Fibroblast of lung (primary cell): ENCODE data around the gene AKR1C2. TPM values are rescaled to one million over a fixed set of nuclear protein-coding genes. Genes with fewer than 3 reads are reported as not detected.
"Not testable (repeated sequence)": the region's sequence is repeated elsewhere in the genome, so short reads cannot be mapped to it uniquely, and the experiment has no call there.

Experiments
- DNase-seq, 2 donors: peaks; one replicate each; pipeline versions ENCODE4 v3.0.0 to v3.0.0-alpha.2; 2010; ENCODE audit warnings: low read depth in 2 of 2
- H2AFZ ChIP-seq: 2 replicates; pipeline ENCODE4 v1.5.1; 2012; ENCODE audit warnings: low read length, control low read depth, inconsistent platforms
- H3K27ac ChIP-seq: 2 replicates; pipeline ENCODE4 v1.5.1; 2011; ENCODE audit warnings: low read length, control low read depth; ENCODE audit not compliant: insufficient read depth
- H3K27me3 ChIP-seq: 2 replicates; pipeline ENCODE4 v1.5.1; 2011; ENCODE audit warnings: mild to moderate bottlenecking, low read length; ENCODE audit not compliant: control insufficient read depth, insufficient read depth
- H3K36me3 ChIP-seq: 2 replicates; pipeline ENCODE4 v1.5.1; 2011; ENCODE audit warnings: low read length; ENCODE audit not compliant: control insufficient read depth, insufficient read depth
- H3K4me1 ChIP-seq: 2 replicates; pipeline ENCODE4 v1.5.1; 2011; ENCODE audit warnings: low read length; ENCODE audit not compliant: control insufficient read depth, insufficient read depth; ENCODE audit errors: extremely low read depth
- H3K4me2 ChIP-seq: 2 replicates; pipeline ENCODE4 v1.5.1; 2011; ENCODE audit warnings: low read length, control low read depth; ENCODE audit not compliant: insufficient read depth; ENCODE audit errors: extremely low read depth
- H3K4me3 ChIP-seq, 4 experiments: fragments of 200-600 bp in 1 of 4; sonication (generic) in 1 of 4; replicated peaks in 1 of 4; 2 replicates each; pipeline ENCODE4 v1.5.1; 2011 to 2016; ENCODE audit warnings: low read length in 4 of 4, low read depth in 3 of 4, mild to moderate bottlenecking in 3 of 4, control low read depth in 2 of 4, inconsistent platforms in 1 of 4, mixed read lengths in 1 of 4; ENCODE audit not compliant: insufficient read depth in 1 of 4; ENCODE audit errors: control extremely low read depth in 1 of 4
- H3K79me2 ChIP-seq: 2 replicates; pipeline ENCODE4 v1.5.1; 2012; ENCODE audit warnings: mild to moderate bottlenecking, low read length, inconsistent platforms; ENCODE audit not compliant: control insufficient read depth, insufficient read depth
- H3K9ac ChIP-seq: 2 replicates; pipeline ENCODE4 v1.5.1; 2011; ENCODE audit warnings: mild to moderate bottlenecking, low read length, control low read depth; ENCODE audit not compliant: insufficient read depth
- H3K9me3 ChIP-seq: 2 replicates; pipeline ENCODE4 v1.5.1; 2012; ENCODE audit warnings: low read depth, low read length; ENCODE audit not compliant: control insufficient read depth, insufficient read depth
- H4K20me1 ChIP-seq: 2 replicates; pipeline ENCODE4 v1.5.1; 2011; ENCODE audit warnings: low read length; ENCODE audit not compliant: control insufficient read depth, insufficient read depth; ENCODE audit errors: extremely low read depth
- polyA plus RNA-seq, 2 donors: library from polyadenylated mRNA; depleted of rRNA in 1 of 2; stranded (reverse) in 1 of 2; unstranded in 1 of 2; fragments of >200 nt; gene quantifications; 2 replicates each; pipeline ENCODE4 v1.2.1, GENCODE V29; 2011 to 2012; ENCODE audit warnings: missing spikeins in 1 of 2
- total RNA-seq: library from RNA; depleted of rRNA; stranded (reverse); fragments of >200 nt; gene quantifications from 2 replicates; pipeline ENCODE4 v1.2.1, GENCODE V29; 2014

AKR1C2 gene
- total and polyA plus RNA-seq, 2 donors (not counting 1 experiment from before 2014, with no cell fraction given), result 10.6 to 14.6 TPM

DNA sequence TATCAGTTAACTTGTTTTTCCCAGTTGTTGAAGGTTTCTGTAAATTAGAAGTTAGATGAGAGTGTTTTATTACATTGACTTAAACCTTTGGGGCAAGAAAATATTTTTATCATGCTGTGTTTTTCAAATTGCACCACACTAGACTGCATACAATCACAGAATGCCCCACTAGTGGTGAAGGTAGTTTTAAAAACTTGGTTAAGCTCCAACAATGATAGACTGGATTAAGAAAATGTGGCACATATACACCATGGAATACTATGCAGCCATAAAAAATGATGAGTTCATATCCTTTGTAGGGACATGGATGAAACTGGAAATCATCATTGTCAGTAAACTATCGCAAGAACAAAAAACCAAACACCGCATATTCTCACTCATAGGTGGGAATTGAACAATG lies 33.3 kb downstream of the AKR1C2 start:
- not testable (repeated sequence) for H4K20me1 ChIP-seq, H3K4me3 ChIP-seq, H2AFZ ChIP-seq, H3K9me3 ChIP-seq, H3K9ac ChIP-seq, H3K27me3 ChIP-seq, H3K79me2 ChIP-seq, H3K4me1 ChIP-seq, H3K27ac ChIP-seq, DNase-seq, H3K36me3 ChIP-seq, H3K4me2 ChIP-seq

DNA sequence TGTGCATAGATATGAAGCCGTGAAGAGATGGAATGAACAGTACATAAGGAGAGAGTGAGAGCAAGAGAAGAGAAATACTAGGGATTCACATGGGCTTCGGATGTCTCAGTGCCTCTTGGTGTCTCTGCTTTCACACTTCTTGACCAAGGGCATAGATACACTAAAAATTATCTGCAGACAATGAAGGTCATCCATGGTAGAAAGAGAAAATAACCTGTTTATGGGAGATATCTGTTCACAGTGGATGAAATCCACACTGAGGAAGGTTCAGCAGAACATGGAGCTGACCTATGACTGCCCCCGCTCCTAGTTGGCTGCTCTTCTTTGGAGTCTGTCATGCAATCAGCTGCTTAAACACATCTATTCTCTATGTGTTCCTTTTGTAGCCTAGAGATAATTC lies 34.4 kb downstream of the AKR1C2 start:
- not testable (repeated sequence) for DNase-seq, H2AFZ ChIP-seq, H3K4me2 ChIP-seq, H3K9ac ChIP-seq, H3K4me1 ChIP-seq, H3K27me3 ChIP-seq, H3K27ac ChIP-seq, H4K20me1 ChIP-seq, H3K36me3 ChIP-seq, H3K4me3 ChIP-seq, H3K79me2 ChIP-seq, H3K9me3 ChIP-seq

DNA sequence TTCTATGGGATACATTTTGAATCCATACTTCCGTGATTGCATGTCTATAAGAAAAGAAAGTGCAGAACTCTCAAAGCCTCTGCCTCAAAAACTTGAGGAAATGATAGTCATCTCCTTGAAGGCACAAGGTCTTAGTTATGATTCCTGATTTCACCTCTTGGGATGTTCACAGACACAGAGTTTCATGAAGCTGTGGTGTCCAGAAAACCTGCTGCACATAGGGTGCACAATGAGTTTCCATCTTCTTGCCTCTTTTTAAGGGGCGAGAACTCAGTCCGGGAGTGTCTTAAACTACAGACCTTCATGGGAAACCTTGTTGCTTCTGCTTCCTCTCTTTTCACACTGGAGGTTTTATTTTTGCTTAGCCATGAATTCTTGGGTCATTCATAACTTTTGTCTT lies 36.5 kb downstream of the AKR1C2 start:
- not testable (repeated sequence) for H3K4me2 ChIP-seq, H3K9me3 ChIP-seq, H2AFZ ChIP-seq, H3K4me1 ChIP-seq, DNase-seq, H4K20me1 ChIP-seq, H3K79me2 ChIP-seq, H3K27ac ChIP-seq, H3K36me3 ChIP-seq, H3K9ac ChIP-seq, H3K4me3 ChIP-seq, H3K27me3 ChIP-seq

DNA sequence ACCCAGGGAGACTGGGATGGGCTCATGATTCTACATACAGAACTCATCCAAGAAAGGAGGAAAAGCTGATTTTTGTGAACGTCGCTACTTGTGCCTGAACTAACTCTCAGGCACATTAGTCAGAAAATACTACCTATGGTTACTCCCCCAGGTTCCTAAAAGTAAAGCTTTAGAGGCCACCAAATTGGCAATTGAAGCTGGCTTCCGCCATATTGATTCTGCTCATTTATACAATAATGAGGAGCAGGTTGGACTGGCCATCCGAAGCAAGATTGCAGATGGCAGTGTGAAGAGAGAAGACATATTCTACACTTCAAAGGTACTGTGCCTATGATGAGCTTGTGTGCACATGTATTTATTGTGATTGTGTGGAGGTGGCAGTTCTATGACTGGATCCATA lies 37.9 kb downstream of the AKR1C2 start:
- DNase-seq, H3K36me3 ChIP-seq, H3K9ac ChIP-seq, H3K79me2 ChIP-seq, H3K9me3 ChIP-seq, H3K27ac ChIP-seq, H4K20me1 ChIP-seq, H3K4me1 ChIP-seq, H3K27me3 ChIP-seq, H3K4me2 ChIP-seq, H2AFZ ChIP-seq: not testable (repeated sequence)
- peak overlapping the region in 1 of 4 experiments; percentile 59 for H3K4me3 ChIP-seq

DNA sequence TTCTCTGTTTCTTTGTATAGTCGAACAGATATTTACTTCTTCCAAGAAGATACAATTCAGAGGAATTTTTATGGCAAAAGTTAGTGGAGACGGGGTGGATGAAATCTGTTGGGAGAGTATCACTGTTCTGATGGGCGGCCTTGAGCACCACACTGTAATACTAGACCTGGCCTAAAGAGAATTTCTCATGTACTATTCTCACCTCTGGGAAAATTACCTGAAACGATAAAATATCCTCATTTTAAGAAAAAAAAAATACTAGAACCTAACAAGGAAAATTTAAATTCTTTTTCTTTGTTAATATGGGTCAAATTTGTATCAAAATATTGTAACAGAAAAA lies 39.9 kb downstream of the AKR1C2 start:
- H3K27me3 ChIP-seq, H3K36me3 ChIP-seq, H3K27ac ChIP-seq, H4K20me1 ChIP-seq, H3K9me3 ChIP-seq, H3K4me1 ChIP-seq, H3K9ac ChIP-seq, H3K79me2 ChIP-seq, H2AFZ ChIP-seq, DNase-seq: not testable (repeated sequence)
- H3K4me2 ChIP-seq, result peak overlapping the region; percentile 85
- H3K4me3 ChIP-seq, result peak overlapping the region in 3 of 4 experiments; percentile 27 to 63 (median 59)

DNA sequence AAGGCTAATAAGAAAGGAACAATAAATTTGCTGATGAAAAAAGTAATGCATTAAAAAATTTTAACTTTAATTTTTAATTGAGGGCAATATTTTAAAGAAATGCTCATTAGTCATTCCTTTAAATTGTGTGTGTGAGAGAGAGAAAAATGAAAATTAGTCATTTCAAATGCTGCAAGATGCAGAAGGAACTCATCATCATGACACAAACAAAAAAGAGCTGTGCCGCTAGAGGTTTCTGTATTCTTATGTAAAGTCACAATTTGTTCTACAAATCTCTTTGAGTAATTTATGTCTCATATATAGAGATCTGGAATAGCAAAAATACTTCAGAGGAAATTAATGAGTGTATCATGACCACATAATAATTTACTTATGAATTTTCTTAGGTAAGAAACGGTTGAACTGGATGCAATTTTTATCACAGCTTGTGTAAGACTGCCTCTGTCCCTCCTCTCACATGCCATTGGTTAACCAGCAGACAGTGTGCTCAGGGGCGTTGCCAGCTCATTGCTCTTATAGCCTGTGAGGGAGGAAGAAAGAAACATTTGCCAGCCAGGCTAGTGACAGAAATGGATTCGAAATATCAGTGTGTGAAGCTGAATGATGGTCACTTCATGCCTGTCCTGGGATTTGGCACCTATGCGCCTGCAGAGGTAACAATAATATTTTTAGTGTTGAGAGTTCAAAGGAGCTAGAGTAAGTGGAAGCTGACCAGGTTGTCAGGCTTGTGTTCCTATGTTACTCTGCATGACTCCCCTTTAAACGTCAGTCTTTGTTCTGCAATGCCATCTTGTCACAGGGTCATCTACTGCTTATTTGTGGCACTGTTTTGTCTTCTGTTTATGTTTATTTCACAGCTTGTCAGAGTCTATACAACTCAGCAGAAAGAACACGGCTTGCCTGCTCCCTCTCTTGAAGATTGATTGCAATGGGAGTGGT lies 40.5 kb downstream of the AKR1C2 start, which contains the start of gene AKR1C1:
AKR1C1 (plus strand) TSS at position 540 of the 939 bp plus-strand sequence; CDS start at position 570, 30 bp downstream.
- H3K27ac ChIP-seq, result not testable (repeated sequence)
- H3K9ac ChIP-seq, result peak within 1 kb of the TSS; percentile 7
- peak within 1 kb of the TSS; percentile 85 for H3K4me2 ChIP-seq

DNA sequence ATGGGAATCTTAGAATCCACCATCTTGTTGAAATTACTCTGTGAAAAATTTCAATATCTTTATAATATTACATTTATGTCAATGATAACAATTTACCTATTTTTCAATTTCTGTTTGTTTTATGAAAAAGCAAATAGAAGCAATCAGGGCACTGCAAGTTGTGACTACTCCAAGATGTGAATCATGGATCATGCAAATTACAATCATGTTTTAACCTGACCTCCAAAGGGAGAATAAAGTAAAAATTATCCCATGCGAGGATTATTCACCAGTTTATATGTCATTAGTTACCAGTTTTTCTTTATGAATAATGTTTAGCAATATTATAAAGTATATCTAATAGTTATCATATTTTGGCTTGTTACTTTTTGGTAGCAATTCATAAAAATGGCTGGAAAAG lies 41.3 kb downstream of the AKR1C2 start:
- not testable (repeated sequence) for H3K9ac ChIP-seq, H3K4me2 ChIP-seq, H3K9me3 ChIP-seq, H3K4me1 ChIP-seq, H3K36me3 ChIP-seq, H4K20me1 ChIP-seq, H3K27ac ChIP-seq, H2AFZ ChIP-seq, H3K79me2 ChIP-seq, H3K27me3 ChIP-seq, H3K4me3 ChIP-seq, DNase-seq

More for the DNA sequence above, 40.5 kb downstream of the AKR1C2 start, which contains the start of gene AKR1C1:
- not testable (repeated sequence) for H2AFZ ChIP-seq, H3K36me3 ChIP-seq, H3K4me1 ChIP-seq, H4K20me1 ChIP-seq, H3K79me2 ChIP-seq, H3K9me3 ChIP-seq, H3K27me3 ChIP-seq
- peak within 1 kb of the TSS; percentile 27 to 63 (median 44) for H3K4me3 ChIP-seq
- DNase-seq, result peak in 1 of 2 donors; percentile 65
